Pancreas (tissue), 10 donors: ENCODE measurements around the gene ENDOU. TPM values are rescaled to one million over a fixed set of nuclear protein-coding genes. Genes with fewer than 3 reads are reported as not detected.

Experiments
- ATAC-seq, 4 donors: fragments of 200-7000 bp; cut with Tn5 transposase; one replicate each; pipeline versions ENCODE4 v1.8.0 to v1.9.1; 2020; ENCODE audit warnings: mild to moderate bottlenecking in 4 of 4, moderate library complexity in 4 of 4
- DNase-seq, 6 donors: peaks; one replicate each; pipeline ENCODE4 v3.0.0-alpha.2; 2020
- FAIRE-seq: peaks from 2 replicates; lab custom pipeline; 2012; peaks lifted over from hg19 to GRCh38; lab: Jason Lieb, UNC
- H3K27ac ChIP-seq, 4 donors: fragments of 200-600 bp; sonication (generic); 1 replicate in 3 of 4; 2 replicates in 1 of 4; pipeline versions ENCODE4 v1.5.0 to v1.8.0; 2020
- H3K27me3 ChIP-seq, 4 donors: fragments of 200-600 bp; one replicate each; pipeline ENCODE4 v1.8.0; 2021
- H3K36me3 ChIP-seq, 3 donors: fragments of 200-600 bp; sonication (generic) in 1 of 3; one replicate each; pipeline versions ENCODE4 v1.5.0 to v1.8.0; 2020 to 2021
- H3K4me1 ChIP-seq, 3 donors: fragments of 200-600 bp; one replicate each; pipeline ENCODE4 v1.8.0; 2021
- H3K4me3 ChIP-seq, 4 donors: fragments of 200-600 bp; sonication (generic) in 2 of 4; one replicate each; pipeline versions ENCODE4 v1.5.0 to v1.8.0; 2020 to 2021
- H3K9me3 ChIP-seq, 4 donors: fragments of 200-600 bp; one replicate each; pipeline ENCODE4 v1.8.0; 2021
- WGBS, 2 donors: extraction: QIAGEN DNeasy Blood & Tissue Kit; methylation state at CpG; one replicate each; pipeline ENCODE4 v1.1.7; 2013; 5-methylcytosine and 5-hydroxymethylcytosine counted together
- intact Hi-C, 3 donors: fragments of 100-400 bp; cut with DNase I; formaldehyde crosslinking; loops; one replicate each; pipeline versions ENCODE4 v1.11.1 to v1.14.2; 2022
- polyA plus RNA-seq, 2 donors: library from polyadenylated mRNA; stranded (reverse); fragments of 200-250 nt; gene quantifications; one replicate each; pipeline ENCODE4 v1.2.3, GENCODE V29; 2013
- total RNA-seq, 6 donors: library from RNA; stranded (reverse); fragmentation: NEBNext Ultra II Directional in 4 of 6; extraction: Animal tissue kit (Norgen Biotek cat#: 25700) in 4 of 6; gene quantifications; one replicate each; pipeline versions ENCODE4 v1.2.1 to v1.2.4, GENCODE V29; 2021 to 2023
- TF ChIP-seq, protein P1 (sequence below), 4 donors: fragments of 200-600 bp; sonication (generic) in 3 of 4; IDR thresholded peaks; one replicate each; pipeline versions ENCODE4 v1.5.0 to v1.8.0; 2021; ENCODE audit warnings: antibody characterized with exemption in 4 of 4
- donor health status: healthy with polysubstance abuse.
- donor health status: DM: no; HTN: no; CAD: no; lungs with moderate emphysema.
- donor health status: DM: no; HTN: no; CAD: no.
- donor health status: control.
- donor health status: control.
- donor health status: Bipolar disorder and iron deficiency.
- donor health status: DM: yes; HTN: yes; CAD: no.
- donor health status: DM: no; HTN: no; CAD: no.
- donor health status: DM: no; HTN: no; CAD: no.
- donor health status: DM: yes; HTN: yes; CAD: no.

ENDOU gene
- total and polyA plus RNA-seq, 8 donors, result 0.11 to 0.23 (median 0.20) TPM; not detected in 5

DNA sequence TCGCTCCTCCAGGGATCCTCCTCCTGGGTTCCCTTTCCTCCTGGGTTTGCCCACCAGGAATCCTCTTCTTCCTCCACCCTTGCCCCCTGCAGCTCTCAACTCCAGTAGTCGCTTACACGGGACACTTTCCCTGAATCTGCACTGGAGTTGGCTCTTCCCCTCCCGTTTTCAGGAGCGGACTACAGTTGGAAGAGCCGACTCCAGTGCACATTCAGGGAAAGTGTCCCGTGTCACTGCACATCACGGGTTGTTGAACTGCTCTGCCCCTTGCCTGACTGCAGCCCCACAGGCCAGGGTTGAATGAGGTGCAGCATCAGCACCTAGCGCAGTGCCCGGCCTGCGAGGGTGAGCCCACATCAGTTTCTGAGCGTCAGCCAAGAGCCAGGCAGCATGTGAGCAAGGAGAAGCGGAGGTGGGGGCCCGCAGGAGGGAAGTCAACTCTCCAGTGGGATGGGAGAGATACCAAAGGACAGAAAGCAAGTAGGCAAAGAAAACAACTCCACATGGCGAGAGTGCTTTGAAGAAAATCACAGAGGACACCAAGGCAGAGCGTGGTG is 20.3 kb upstream of the ENDOU start:
- H3K4me3 ChIP-seq, result no peak overlapping the region
- 67 to 77% methylated on average over 16 of the region's 16 CpGs for WGBS, 2 donors
- H3K36me3 ChIP-seq, result no peaks in the 10 kb centered on the region
- ATAC-seq, result no peak
- H3K27me3 ChIP-seq, result no peaks in the 10 kb centered on the region
- intact Hi-C loops, result no loop called here
- TF ChIP-seq, protein P1, sequence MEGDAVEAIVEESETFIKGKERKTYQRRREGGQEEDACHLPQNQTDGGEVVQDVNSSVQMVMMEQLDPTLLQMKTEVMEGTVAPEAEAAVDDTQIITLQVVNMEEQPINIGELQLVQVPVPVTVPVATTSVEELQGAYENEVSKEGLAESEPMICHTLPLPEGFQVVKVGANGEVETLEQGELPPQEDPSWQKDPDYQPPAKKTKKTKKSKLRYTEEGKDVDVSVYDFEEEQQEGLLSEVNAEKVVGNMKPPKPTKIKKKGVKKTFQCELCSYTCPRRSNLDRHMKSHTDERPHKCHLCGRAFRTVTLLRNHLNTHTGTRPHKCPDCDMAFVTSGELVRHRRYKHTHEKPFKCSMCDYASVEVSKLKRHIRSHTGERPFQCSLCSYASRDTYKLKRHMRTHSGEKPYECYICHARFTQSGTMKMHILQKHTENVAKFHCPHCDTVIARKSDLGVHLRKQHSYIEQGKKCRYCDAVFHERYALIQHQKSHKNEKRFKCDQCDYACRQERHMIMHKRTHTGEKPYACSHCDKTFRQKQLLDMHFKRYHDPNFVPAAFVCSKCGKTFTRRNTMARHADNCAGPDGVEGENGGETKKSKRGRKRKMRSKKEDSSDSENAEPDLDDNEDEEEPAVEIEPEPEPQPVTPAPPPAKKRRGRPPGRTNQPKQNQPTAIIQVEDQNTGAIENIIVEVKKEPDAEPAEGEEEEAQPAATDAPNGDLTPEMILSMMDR (IDR thresholded peaks at IDR 0.05), result no peak
- peak in 1 of 6 donors; percentile 20 for DNase-seq
- no peaks in the 10 kb centered on the region for H3K9me3 ChIP-seq
- H3K27ac ChIP-seq, result no peak overlapping the region
- FAIRE-seq, result no peak
- peaks cover 0 to 3% (median 0%) of the 10 kb centered on the region in 3 donors for H3K4me1 ChIP-seq

DNA sequence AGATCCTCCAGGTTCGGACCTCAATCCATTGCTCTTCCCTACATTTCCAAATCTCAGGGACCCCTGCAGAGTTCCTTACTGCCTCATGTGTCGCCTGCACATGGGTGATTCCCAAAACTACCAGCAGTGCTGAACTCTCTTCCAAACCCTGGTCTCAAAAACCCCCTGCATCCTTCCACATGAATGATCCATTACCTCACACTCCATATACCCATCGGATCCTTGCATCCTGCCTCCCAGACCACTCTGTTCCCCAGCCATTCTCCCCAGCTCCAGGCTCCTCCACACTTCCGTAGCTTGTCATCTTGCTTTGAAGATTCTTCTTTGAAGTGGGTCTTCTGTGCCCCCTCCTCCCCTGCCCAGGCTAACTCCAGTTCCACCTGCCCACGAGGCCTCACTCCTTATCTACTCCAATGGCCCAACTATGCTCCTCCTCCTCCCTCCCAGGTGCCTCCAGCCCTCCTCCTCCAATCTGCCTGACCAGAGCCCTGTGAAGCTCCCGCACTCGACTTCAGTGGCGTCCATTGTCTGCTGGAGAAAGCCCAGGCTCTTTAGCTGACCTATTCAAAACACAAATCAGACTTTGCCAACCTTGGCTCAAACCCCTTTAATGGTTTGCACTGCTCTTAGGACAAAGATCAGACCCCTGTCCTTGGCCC is 19.6 kb upstream of the ENDOU start:
- whole genome bisulfite sequencing, 2 donors, result 62 to 64% methylated on average over 8 of the region's 8 CpGs
- no peak for DNase-seq
- no peaks in the 10 kb centered on the region for H3K9me3 ChIP-seq
- no peak overlapping the region for H3K27ac ChIP-seq
- no peak for FAIRE-seq
- intact Hi-C loops, result loop anchor here in 2 of 3 donors (5.0 kb wide), 1 partner anchor 32 kb away; no protein-coding TSS in a partner anchor
- TF ChIP-seq, protein P1 (IDR thresholded peaks at IDR 0.05), result no peak
- peaks cover 0 to 3% (median 0%) of the 10 kb centered on the region in 3 donors for H3K4me1 ChIP-seq
- H3K4me3 ChIP-seq, result no peak overlapping the region
- H3K27me3 ChIP-seq, result no peaks in the 10 kb centered on the region
- ATAC-seq, result no peak
- H3K36me3 ChIP-seq, result no peaks in the 10 kb centered on the region

DNA sequence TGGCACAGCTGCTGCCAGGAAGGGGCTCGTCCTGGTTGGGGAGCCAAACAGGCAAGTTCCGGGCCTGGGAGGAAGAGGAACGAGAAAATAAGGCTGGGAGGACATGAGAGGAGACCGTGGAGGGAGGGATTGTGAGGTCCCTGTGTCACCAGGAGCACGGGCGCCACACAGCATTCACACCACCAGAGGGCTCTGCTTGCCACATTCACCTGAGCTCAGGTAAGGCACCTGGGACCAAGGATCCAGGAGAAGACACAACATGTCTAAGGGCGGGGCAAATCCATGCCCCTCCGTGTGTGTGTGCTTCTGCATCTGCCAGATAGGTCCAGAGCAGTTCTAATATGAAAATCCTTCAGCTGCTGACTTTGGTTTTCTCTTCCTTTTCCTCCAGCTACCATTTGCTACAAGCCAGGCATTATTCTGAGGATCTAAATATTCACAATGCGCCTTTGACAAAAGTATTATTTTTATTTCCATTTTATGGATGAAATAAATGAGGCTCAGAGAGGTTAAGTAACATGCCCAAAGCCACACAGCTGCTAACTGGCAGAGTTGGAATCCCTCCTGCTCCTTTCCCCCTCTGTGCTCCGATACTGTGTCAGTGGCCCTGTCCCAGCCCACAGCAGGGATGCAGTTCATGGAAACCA is 18.8 kb upstream of the ENDOU start:
- TF ChIP-seq, protein P1 (IDR thresholded peaks at IDR 0.05), result peak; percentile 61 to 75 (median 70)
- WGBS, 2 donors, result 26 to 30% methylated on average over 10 of the region's 10 CpGs
- Histone ChIP-seq H3K36me3 (no peaks in the 10 kb centered on the region), H3K4me3 (no peak overlapping the region), H3K9me3 (no peaks in the 10 kb centered on the region), H3K27me3 (no peaks in the 10 kb centered on the region), H3K4me1 (peaks cover 0 to 3% (median 0%) of the 10 kb centered on the region in 3 donors), H3K27ac (no peak overlapping the region)
- FAIRE-seq (no peak), ATAC-seq (peak; percentile 86 to 94 (median 90)), DNase-seq (peak in 5 of 6 donors; percentile 72 to 84 (median 79))
- intact Hi-C loops, result loop anchor here in 2 of 3 donors (5.0 kb wide), 1 partner anchor 33 kb away; no protein-coding TSS in a partner anchor

DNA sequence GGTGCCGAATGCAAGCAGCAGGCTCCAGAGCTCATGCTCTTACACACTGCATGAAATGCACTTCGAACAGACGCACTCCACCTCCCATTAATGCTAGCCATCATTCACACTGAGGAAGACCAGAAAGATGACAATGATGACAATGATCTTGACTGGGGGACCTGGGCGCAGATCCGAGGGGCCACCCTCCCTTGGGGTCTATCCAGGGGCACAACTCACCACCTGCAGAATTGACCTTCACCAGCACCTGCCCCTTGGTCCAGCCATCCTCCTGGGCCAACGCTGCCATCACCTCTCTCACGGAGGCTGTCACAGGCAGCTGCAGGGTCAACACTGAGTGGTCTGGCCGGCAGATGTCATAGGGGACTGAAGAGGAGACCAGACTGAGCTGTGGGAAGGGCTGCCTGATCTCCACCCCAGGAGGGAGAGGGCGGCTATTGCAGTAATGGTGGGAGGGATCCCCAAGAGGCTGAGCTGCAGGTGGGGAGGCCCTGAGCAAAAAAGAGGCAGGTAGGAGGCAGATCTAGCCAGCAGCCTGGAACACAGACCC is 18.1 kb upstream of the ENDOU start:
- Histone ChIP-seq H3K27ac (no peak overlapping the region), H3K4me3 (no peak overlapping the region), H3K27me3 (no peaks in the 10 kb centered on the region), H3K9me3 (no peaks in the 10 kb centered on the region), H3K36me3 (no peaks in the 10 kb centered on the region), H3K4me1 (peaks cover 0 to 3% (median 0%) of the 10 kb centered on the region in 3 donors)
- TF ChIP-seq, protein P1 (IDR thresholded peaks at IDR 0.05), result no peak
- intact Hi-C loops, result loop anchor here in 2 of 3 donors (5.0 kb wide), 1 partner anchor 34 kb away; no protein-coding TSS in a partner anchor
- no peak for ATAC-seq
- DNase-seq, result no peak
- 58 to 66% methylated on average over 9 of the region's 9 CpGs for WGBS, 2 donors
- no peak for FAIRE-seq
